ENCODE measurements around the gene MLST8. TPM values are rescaled to one million over a fixed set of nuclear protein-coding genes. Genes with fewer than 3 reads are reported as not detected.

Gene MLST8
- total and polyA plus RNA-seq, 2 of the 8 experiments (the other 6 are each of a cell fraction or from before 2014, with no cell fraction given), result 67.6 to 321 TPM

DNA sequence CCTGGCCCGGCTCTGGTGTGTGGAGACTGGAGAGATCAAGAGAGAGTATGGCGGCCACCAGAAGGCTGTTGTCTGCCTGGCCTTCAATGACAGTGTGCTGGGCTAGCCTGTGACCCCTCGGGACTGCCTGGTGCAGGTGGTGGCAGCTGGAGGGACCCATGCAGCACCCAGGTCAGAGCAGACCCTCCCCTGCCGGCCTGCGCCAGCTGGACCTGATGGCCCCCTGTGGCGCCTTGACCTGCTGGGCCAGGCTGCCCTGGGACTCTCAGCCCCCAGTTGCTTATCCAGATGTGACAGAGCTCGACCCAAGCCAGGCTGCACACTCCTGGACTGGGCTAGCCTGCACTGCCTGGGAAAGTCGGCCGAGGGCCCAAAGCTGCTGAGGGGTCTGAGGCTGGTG is 3.5 kb downstream of the MLST8 start:
- no peak overlapping the region for H3K4me3 ChIP-seq (ENCODE audit: extremely low read depth in 1 of 4, insufficient read depth in 2 of 4, low read depth in 3 of 4, low read length in 4 of 4)
- no peak for DNase-seq (ENCODE audit: low read depth in 1 of 2, low spot score in 2 of 2)
- H3K36me3 ChIP-seq (ENCODE audit: control insufficient read depth in 2 of 4, insufficient read depth in 4 of 4, low read length in 3 of 4), result peaks cover 8 to 42% (median 19%) of the 10 kb centered on the region in 4 experiments; a peak in 6 of 8 replicates
- H3K27ac ChIP-seq (ENCODE audit: low read depth, low read length), result no peak overlapping the region
- no peak overlapping the region for H2BK20ac ChIP-seq (ENCODE audit: low read length)
- no peak overlapping the region for H3K14ac ChIP-seq (ENCODE audit: insufficient read length)
- H3K23me2 ChIP-seq (ENCODE audit: low read depth, low read length), result peaks cover 19% of the 10 kb centered on the region
- H3K9me3 ChIP-seq (ENCODE audit: insufficient read depth in 2 of 2, low read depth in 1 of 2, low read length in 1 of 2), result no peaks in the 10 kb centered on the region
- no peak overlapping the region for H3K9ac ChIP-seq (replicated peaks in 1 of 4; ENCODE audit: extremely low read depth in 1 of 4, low read depth in 3 of 4, low read length in 3 of 4)
- no peak overlapping the region for H2BK15ac ChIP-seq (ENCODE audit: low read length)
- no peak overlapping the region for H3K23ac ChIP-seq (ENCODE audit: insufficient read length)
- no peak overlapping the region for H2BK120ac ChIP-seq (replicated peaks; ENCODE audit: low read depth, low read length)
- no peak overlapping the region for H3K4me2 ChIP-seq (ENCODE audit: insufficient read depth in 1 of 2, low read depth in 2 of 2, low read length in 2 of 2)
- H2BK5ac ChIP-seq (ENCODE audit: low read depth, low read length), result no peak overlapping the region
- H3K27me3 ChIP-seq (replicated peaks in 1 of 4; ENCODE audit: control insufficient read depth in 3 of 4, extremely low read depth in 1 of 4, insufficient read depth in 3 of 4, low read length in 3 of 4), result no peaks in the 10 kb centered on the region
- CTCF ChIA-PET (ENCODE audit: partially characterized antibody), result interaction anchor here (0.9 to 3.2 kb wide), 3 partner anchors 10 to 38 kb away, joined by 3 to 20 read pairs (median 6); no protein-coding TSS in a partner anchor
- H4K8ac ChIP-seq (ENCODE audit: extremely low read depth, insufficient read depth, low read length), result no peak overlapping the region
- H3K4me1 ChIP-seq (replicated peaks in 1 of 4; ENCODE audit: control insufficient read depth in 3 of 4, insufficient read depth in 4 of 4, low read length in 3 of 4), result peaks cover 0 to 27% (median 12%) of the 10 kb centered on the region in 4 experiments; a peak in 6 of 7 replicates
- no peak overlapping the region for H2AFZ ChIP-seq (ENCODE audit: low read length)
- H2BK12ac ChIP-seq (ENCODE audit: low read depth, low read length), result no peak overlapping the region
- 95% methylated on average over 9 of the region's 9 CpGs; no CpG with 5 or more reads in 1 of the 2 experiments for WGBS, 2 experiments (ENCODE audit: extremely low coverage in 1 of 2, insufficient coverage in 1 of 2, insufficient read length in 1 of 2, insufficient replicate concordance in 2 of 2, low coverage in 1 of 2, low lambda C conversion rate in 2 of 2, missing lambda C conversion rate in 1 of 2)
- H4K20me1 ChIP-seq (replicated peaks in 1 of 2; ENCODE audit: control insufficient read depth in 1 of 2, insufficient read depth in 2 of 2, low read length in 2 of 2), result peaks cover 8 to 36% of the 10 kb centered on the region in 2 experiments
- no peak overlapping the region for H4K91ac ChIP-seq (replicated peaks; ENCODE audit: insufficient read length, low read length)
- peaks cover 10% of the 10 kb centered on the region for H3K79me1 ChIP-seq (ENCODE audit: low read depth, low read length)
- POLR2A ChIA-PET (ENCODE audit: partially characterized antibody), result interaction anchor here (0.7 to 15.1 kb wide), 15 partner anchors 12 to 324 kb away, joined by 3 to 156 read pairs (median 6); partner anchors contain the start of genes CASKIN1, E4F1, ECI1 and TRAF7
- H2AK5ac ChIP-seq (ENCODE audit: low read depth, low read length), result no peak overlapping the region
- no peak overlapping the region for H3K18ac ChIP-seq (ENCODE audit: extremely low read depth, low read length)
- H4K5ac ChIP-seq (ENCODE audit: insufficient read length, low read depth, low read length), result no peak overlapping the region
- H3K79me2 ChIP-seq (ENCODE audit: control insufficient read depth in 1 of 2, insufficient read depth in 2 of 2, low read length in 2 of 2), result peaks cover 3 to 19% of the 10 kb centered on the region in 2 experiments; a peak in 2 of 4 replicates
- H3K56ac ChIP-seq (replicated peaks; ENCODE audit: insufficient read length, low read depth, low read length), result no peak overlapping the region
- H3K4ac ChIP-seq (replicated peaks; ENCODE audit: insufficient read length, low read depth, low read length), result no peak overlapping the region
- no peak for FAIRE-seq
- no peak for TF ChIP-seq FOSL1 (IDR thresholded peaks at IDR 0.05; ENCODE audit: insufficient read depth, low read depth, low read length)
- no peak for TF ChIP-seq CBX8 (IDR thresholded peaks at IDR 0.05; ENCODE audit: borderline replicate concordance, low read depth, low read length)
- TF ChIP-seq KDM5A (IDR thresholded peaks at IDR 0.05; ENCODE audit: low read length), result no peak
- no peak for TF ChIP-seq TAF1 (IDR thresholded peaks at IDR 0.05; ENCODE audit: low read depth, low read length)

Data from H1 (cell line).